Upper lobe of right lung (tissue), 1 donor: ENCODE measurements around the gene SUPT4H1. TPM values are rescaled to one million over a fixed set of nuclear protein-coding genes. Genes with fewer than 3 reads are reported as not detected.
A peak's percentile ranks its signal among the peaks of the same experiment; 100 is the strongest.

ENCODE experiments used
- ATAC-seq: fragments of 200-7000 bp; cut with Tn5 transposase; one replicate; pipeline ENCODE4 v1.9.1; 2020; ENCODE audit warnings: mild to moderate bottlenecking, moderate library complexity
- DNase-seq: peaks from one replicate; pipeline ENCODE4 v3.0.0-alpha.2; 2020
- H3K27ac ChIP-seq: fragments of 200-600 bp; one replicate; pipeline ENCODE4 v1.8.0; 2022
- H3K27me3 ChIP-seq: fragments of 200-600 bp; one replicate; pipeline ENCODE4 v1.8.0; 2022; ENCODE audit warnings: mild to moderate bottlenecking
- H3K36me3 ChIP-seq: fragments of 200-600 bp; one replicate; pipeline ENCODE4 v1.8.0; 2022
- H3K4me1 ChIP-seq: fragments of 200-600 bp; one replicate; pipeline ENCODE4 v1.8.0; 2022
- H3K4me3 ChIP-seq: fragments of 200-600 bp; one replicate; pipeline ENCODE4 v1.8.0; 2022; ENCODE audit warnings: mild to moderate bottlenecking
- H3K9me3 ChIP-seq: fragments of 200-600 bp; one replicate; pipeline ENCODE4 v1.8.0; 2022
- intact Hi-C: fragments of 100-400 bp; cut with DNase I; formaldehyde crosslinking; loops from one replicate; pipeline ENCODE4 v1.11.0; 2022
- total RNA-seq: library from RNA; stranded (reverse); fragmentation: NEBNext Ultra II Directional; extraction: Animal tissue kit (Norgen Biotek cat#: 25700); gene quantifications from one replicate; pipeline ENCODE4 v1.2.1, GENCODE V29; 2021
- TF ChIP-seq, protein P1 (sequence below): fragments of 200-600 bp; IDR thresholded peaks from one replicate; pipeline ENCODE4 v1.8.0; 2022; ENCODE audit warnings: antibody characterized with exemption
- donor health status: DM: no; HTN: yes; CAD: no; lungs with severe emphysema.

Gene SUPT4H1
- total RNA-seq, 1 donor from 2014 or later, result 82.4 TPM

DNA sequence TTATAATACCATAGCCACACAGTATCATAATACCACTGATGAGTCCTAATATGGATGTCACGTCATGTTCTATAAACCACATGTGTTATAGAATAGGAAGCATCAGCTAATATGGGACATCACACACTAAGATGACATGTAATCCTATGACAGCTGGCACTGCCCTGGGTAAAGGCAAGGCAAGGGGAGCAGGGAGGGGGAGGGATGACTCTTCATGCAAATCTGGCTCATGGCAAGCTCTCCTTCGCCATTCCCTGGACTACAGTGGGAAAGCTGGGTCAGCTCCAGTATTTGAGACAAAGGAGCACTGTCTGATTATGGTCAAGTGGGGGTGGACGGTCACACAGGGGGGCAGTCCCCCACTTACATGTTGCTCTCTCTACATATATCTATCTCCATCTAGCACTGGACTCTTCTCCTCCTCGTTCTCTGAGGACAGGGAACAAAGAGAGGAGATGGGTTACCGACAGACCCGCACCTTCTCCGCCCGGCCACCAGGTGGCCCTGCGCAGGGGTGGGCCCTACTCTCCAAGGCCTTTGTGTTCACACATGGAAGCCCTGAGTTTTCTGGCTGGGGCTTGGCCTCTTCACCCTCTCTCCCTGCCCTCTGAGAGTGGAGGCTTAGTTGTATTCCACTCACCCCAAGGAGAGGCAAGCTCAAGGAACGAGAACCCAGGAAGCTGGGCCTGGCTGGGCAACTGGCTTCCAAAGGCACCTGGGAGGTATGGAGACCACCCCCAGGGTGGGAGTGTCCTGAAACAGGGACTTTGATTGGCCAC lies 47.8 kb downstream of the SUPT4H1 start:
- ATAC-seq, result peak; percentile 83
- no peak overlapping the region for H3K27ac ChIP-seq
- no peaks in the 10 kb centered on the region for H3K27me3 ChIP-seq
- no peaks in the 10 kb centered on the region for H3K9me3 ChIP-seq
- H3K36me3 ChIP-seq, result no peaks in the 10 kb centered on the region
- no peak overlapping the region for H3K4me3 ChIP-seq
- TF ChIP-seq, protein P1, sequence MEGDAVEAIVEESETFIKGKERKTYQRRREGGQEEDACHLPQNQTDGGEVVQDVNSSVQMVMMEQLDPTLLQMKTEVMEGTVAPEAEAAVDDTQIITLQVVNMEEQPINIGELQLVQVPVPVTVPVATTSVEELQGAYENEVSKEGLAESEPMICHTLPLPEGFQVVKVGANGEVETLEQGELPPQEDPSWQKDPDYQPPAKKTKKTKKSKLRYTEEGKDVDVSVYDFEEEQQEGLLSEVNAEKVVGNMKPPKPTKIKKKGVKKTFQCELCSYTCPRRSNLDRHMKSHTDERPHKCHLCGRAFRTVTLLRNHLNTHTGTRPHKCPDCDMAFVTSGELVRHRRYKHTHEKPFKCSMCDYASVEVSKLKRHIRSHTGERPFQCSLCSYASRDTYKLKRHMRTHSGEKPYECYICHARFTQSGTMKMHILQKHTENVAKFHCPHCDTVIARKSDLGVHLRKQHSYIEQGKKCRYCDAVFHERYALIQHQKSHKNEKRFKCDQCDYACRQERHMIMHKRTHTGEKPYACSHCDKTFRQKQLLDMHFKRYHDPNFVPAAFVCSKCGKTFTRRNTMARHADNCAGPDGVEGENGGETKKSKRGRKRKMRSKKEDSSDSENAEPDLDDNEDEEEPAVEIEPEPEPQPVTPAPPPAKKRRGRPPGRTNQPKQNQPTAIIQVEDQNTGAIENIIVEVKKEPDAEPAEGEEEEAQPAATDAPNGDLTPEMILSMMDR, result peak; percentile 74
- H3K4me1 ChIP-seq, result no peaks in the 10 kb centered on the region
- intact Hi-C loops, result loop anchor here (10.0 kb wide), 1 partner anchor 141 kb away; no protein-coding TSS in a partner anchor
- DNase-seq, result peak; percentile 77

DNA sequence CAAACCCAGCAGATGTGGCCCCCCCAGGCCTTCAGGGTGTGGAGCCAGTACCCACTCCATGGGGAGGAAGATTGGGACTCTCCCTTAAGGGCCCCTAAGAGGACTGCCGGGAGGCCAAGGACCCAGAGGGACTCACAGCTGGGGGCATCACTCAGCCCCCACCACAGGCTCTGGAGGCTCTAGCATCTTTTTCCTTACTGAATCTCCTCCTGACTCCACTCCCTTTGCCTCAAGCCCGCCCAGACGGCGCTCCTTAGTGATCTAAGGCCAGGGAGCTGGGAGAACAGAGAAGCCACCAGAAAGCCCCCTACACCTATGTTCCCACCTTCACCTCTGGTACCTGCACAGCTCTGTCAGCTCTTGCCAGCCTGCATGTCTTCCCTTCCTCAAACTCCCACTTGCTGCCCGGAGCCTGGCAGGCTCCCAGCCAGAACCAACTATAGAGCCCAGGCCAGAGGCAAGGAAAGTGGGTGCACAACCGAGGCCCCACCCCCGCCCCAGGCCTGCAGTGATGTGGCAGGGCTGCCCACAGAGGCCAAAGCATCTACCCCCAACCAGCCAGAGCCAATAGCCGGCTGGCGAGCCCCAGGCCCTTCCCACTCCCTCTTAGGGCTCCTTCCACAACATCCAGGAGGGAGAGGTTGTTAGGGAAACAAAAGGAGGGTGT lies 48.9 kb downstream of the SUPT4H1 start:
- ATAC-seq (no peak), DNase-seq (peak; percentile 25)
- H3K27ac ChIP-seq, result no peak overlapping the region
- no peaks in the 10 kb centered on the region for H3K27me3 ChIP-seq
- H3K4me3 ChIP-seq, result no peak overlapping the region
- intact Hi-C loops, result loop anchor here (10.0 kb wide), 1 partner anchor 142 kb away; no protein-coding TSS in a partner anchor
- TF ChIP-seq, protein P1, result no peak
- H3K9me3 ChIP-seq, result no peaks in the 10 kb centered on the region
- no peaks in the 10 kb centered on the region for H3K36me3 ChIP-seq
- no peaks in the 10 kb centered on the region for H3K4me1 ChIP-seq

DNA sequence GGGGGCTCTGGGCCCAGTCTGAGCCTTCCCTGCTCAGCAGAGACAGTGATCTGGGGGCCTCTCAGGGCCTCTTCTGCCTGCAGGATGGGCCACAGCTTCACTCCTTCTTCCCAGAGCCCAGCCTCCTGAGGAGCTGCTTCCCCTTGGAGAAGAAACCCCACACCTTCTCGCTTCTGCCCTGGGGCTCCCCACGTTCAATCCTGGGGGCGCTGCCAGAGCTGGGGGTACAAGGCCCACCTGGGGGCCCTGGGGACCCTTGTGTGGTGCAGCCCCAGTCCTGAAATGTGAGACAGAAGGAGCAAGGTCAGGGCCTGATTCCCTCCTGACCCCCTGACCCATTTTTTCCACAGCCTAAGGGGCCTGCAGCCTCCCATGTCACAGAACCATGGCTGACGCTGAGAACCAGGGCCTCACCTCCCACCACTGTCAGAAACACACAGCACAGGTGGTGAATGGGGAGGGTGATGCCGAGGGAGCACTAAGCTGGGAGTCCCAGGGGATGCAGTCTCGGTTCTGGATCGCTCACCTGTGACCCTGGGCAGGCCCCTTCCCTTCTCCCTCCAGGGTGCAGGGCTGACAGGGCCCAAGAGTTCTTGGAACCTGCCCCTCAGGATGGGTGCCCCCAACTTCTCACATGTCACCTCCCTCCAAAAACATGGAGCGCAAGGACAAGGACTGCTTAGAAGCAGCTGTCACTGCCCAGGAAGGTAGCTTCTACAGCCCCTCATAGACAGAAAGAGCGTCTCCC lies 49.7 kb downstream of the SUPT4H1 start:
- DNase-seq, result peak; percentile 47
- intact Hi-C loops, result loop anchor here (10.0 kb wide), 1 partner anchor 142 kb away; no protein-coding TSS in a partner anchor
- no peaks in the 10 kb centered on the region for H3K4me1 ChIP-seq
- ATAC-seq, result no peak
- no peak overlapping the region for H3K4me3 ChIP-seq
- no peaks in the 10 kb centered on the region for H3K27me3 ChIP-seq
- TF ChIP-seq, protein P1, result no peak
- no peaks in the 10 kb centered on the region for H3K9me3 ChIP-seq
- no peak overlapping the region for H3K27ac ChIP-seq
- no peaks in the 10 kb centered on the region for H3K36me3 ChIP-seq

DNA sequence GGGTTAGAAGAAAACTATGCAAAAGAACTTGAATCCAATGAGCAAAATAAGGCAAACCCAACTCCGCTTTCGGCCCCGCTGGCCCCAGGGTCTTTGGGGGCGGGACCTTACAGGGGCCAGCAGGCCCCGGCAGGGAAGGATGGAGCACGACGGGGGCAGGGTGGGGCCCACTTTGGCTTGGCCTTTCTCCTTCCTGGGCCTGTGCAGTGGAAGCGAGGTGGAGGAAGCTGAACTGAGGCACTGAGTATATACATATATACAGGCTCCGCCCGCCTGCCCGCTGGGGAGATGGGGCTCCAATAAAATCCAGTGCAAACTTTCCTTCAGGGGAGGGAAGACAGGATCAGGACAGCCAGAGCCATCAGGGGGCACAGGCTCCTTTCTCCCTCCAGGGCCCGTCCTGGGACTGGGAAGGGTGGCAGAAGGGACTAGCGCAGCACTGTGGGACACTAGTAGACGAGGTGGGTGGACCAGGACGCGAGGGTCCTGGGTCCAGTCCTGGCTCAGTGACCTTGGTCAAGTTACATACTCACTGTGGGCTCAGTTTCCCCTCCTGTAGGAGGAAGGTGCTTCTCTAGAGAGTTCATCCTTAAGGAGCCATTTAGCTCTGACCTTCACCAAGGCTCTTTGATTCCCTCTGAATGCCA lies 50.4 kb downstream of the SUPT4H1 start:
- intact Hi-C loops, result loop anchor here (10.0 kb wide), 1 partner anchor 143 kb away; no protein-coding TSS in a partner anchor
- peak; percentile 54 for DNase-seq
- H3K27ac ChIP-seq, result no peak overlapping the region
- H3K36me3 ChIP-seq, result no peaks in the 10 kb centered on the region
- ATAC-seq, result no peak
- H3K9me3 ChIP-seq, result no peaks in the 10 kb centered on the region
- TF ChIP-seq, protein P1, result no peak
- no peaks in the 10 kb centered on the region for H3K4me1 ChIP-seq
- no peak overlapping the region for H3K4me3 ChIP-seq
- H3K27me3 ChIP-seq, result no peaks in the 10 kb centered on the region

DNA sequence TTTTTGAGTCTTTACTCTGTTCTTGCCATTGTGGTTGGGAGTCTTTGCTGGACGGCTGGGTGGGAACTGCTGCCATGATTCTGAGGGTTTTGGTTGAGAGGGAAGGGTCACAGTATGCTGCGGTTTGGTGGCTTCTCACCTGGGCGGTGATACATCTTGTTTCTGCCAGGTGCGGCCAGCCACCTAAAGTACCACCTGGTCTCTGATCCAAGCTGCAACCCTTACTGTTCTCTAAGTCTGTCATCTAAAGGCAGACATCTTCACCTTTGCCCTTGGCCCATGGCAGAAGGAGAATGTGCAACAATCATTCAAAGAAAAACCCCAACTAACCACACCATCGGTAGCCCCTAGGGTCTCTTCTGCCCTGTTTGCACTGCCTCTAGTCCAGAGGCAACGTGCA lies 51.7 kb downstream of the SUPT4H1 start:
- no peaks in the 10 kb centered on the region for H3K9me3 ChIP-seq
- TF ChIP-seq, protein P1, result no peak
- DNase-seq (peak; percentile 13), ATAC-seq (no peak)
- H3K4me1 ChIP-seq, result no peaks in the 10 kb centered on the region
- intact Hi-C loops, result loop anchor here (10.0 kb wide), 1 partner anchor 144 kb away; no protein-coding TSS in a partner anchor
- no peak overlapping the region for H3K4me3 ChIP-seq
- no peaks in the 10 kb centered on the region for H3K36me3 ChIP-seq
- no peak overlapping the region for H3K27ac ChIP-seq
- H3K27me3 ChIP-seq, result no peaks in the 10 kb centered on the region
